HepG2 (cell line): ENCODE data around the gene CCL24. TPM values are rescaled to one million over a fixed set of nuclear protein-coding genes. Genes with fewer than 3 reads are reported as not detected.

ENCODE experiments used
- ATAC-seq: fragments of 200-7000 bp; cut with Tn5 transposase; 3 replicates; pipeline ENCODE4 v1.9.1; 2020; ENCODE audit warnings: mild to moderate bottlenecking, moderate library complexity
- BruUV-seq: library from RNA; stranded (reverse); fragments of 400-500 nt; replicated peaks from 2 replicates; lab custom pipeline; 2021; lab: Mats Ljungman, UMichigan
- CTCF ChIA-PET: fragments of 300-600 bp; formaldehyde crosslinking; extraction: SDS; loops from one replicate; lab custom pipeline; 2021; ENCODE audit warnings: low total read pairs, inconsistent platforms, low intra/inter-chr PET ratio; lab: Yijun Ruan, JAX
- POLR2A ChIA-PET: fragments of 350-600 bp; sonication (Branson Sonifier 250); formaldehyde crosslinking; loops from one replicate; lab custom pipeline; 2020; ENCODE audit warnings: antibody characterized with exemption, inconsistent platforms; lab: Yijun Ruan, JAX
- DNase-seq: peaks from one replicate; pipeline ENCODE4 v3.0.0-alpha.2; 2015; ENCODE audit warnings: low spot score
- FAIRE-seq: peaks from 3 replicates; lab custom pipeline; 2011; peaks lifted over from hg19 to GRCh38; lab: Jason Lieb, UNC
- H2AFZ ChIP-seq: one replicate; pipeline ENCODE4 v1.6.1; 2011; ENCODE audit warnings: low read length, inconsistent platforms
- H3K27ac ChIP-seq: fragments of 300-600 bp; 3 replicates; pipeline ENCODE4 v1.8.0; 2011; ENCODE audit warnings: mixed run types, mild to moderate bottlenecking, mixed read lengths, low read length, inconsistent platforms; ENCODE audit not compliant: insufficient read depth; ENCODE audit errors: extremely low read length
- H3K27me3 ChIP-seq, 2 experiments: fragments of 200-600 bp in 1 of 2; 2 replicates in 1 of 2; 3 replicates in 1 of 2; pipeline versions ENCODE4 v1.6.0 to v1.8.0; 2011; ENCODE audit warnings: low read length in 2 of 2, mild to moderate bottlenecking in 2 of 2, moderate library complexity in 2 of 2, inconsistent platforms in 1 of 2; ENCODE audit not compliant: insufficient read depth in 2 of 2, control insufficient read depth in 1 of 2
- H3K36me3 ChIP-seq, 2 experiments: fragments of 200-600 bp in 1 of 2; replicated peaks in 1 of 2; 2 replicates in 1 of 2; 3 replicates in 1 of 2; pipeline versions ENCODE4 v1.5.1 to v1.8.0; 2011; ENCODE audit warnings: low read length in 2 of 2, inconsistent platforms in 1 of 2; ENCODE audit not compliant: insufficient read depth in 2 of 2, control insufficient read depth in 1 of 2
- H3K4me1 ChIP-seq: 2 replicates; pipeline ENCODE4 v1.5.1; 2012; ENCODE audit warnings: low read length, inconsistent platforms; ENCODE audit not compliant: insufficient read depth
- H3K4me2 ChIP-seq: 2 replicates; pipeline ENCODE4 v1.6.0; 2011; ENCODE audit warnings: low read depth, low read length, inconsistent platforms
- H3K4me3 ChIP-seq, 3 experiments: fragments of 200-600 bp in 1 of 3; sonication (generic), shearing (Covaris generic) in 1 of 3; replicated peaks in 1 of 3; 2 replicates each; pipeline ENCODE4 v1.5.1; 2011 to 2016; ENCODE audit warnings: low read length in 3 of 3, inconsistent platforms in 2 of 3, low read depth in 2 of 3, mild to moderate bottlenecking in 2 of 3, control low read depth in 1 of 3, mixed read lengths in 1 of 3; ENCODE audit not compliant: insufficient read depth in 1 of 3
- H3K79me2 ChIP-seq: one replicate; pipeline ENCODE4 v1.6.1; 2011; ENCODE audit warnings: low read length, inconsistent platforms; ENCODE audit not compliant: insufficient read depth
- H3K9ac ChIP-seq: 2 replicates; pipeline ENCODE4 v1.6.0; 2011; ENCODE audit warnings: mild to moderate bottlenecking, low read depth, low read length, inconsistent platforms; ENCODE audit not compliant: insufficient read depth
- H3K9me3 ChIP-seq: 2 replicates; pipeline ENCODE4 v1.5.1; 2012; ENCODE audit warnings: mild to moderate bottlenecking, low read length
- H4K20me1 ChIP-seq: 2 replicates; pipeline ENCODE4 v1.6.0; 2011; ENCODE audit warnings: inconsistent platforms, mild to moderate bottlenecking, low read length, moderate library complexity; ENCODE audit not compliant: insufficient read depth
- ARNT2 ChIP-seq: sonication (generic); formaldehyde crosslinking; IDR thresholded peaks from 2 replicates; pipeline ENCODE4 v1.8.0; 2022; ENCODE audit warnings: mild to moderate bottlenecking, low read depth, missing genetic modification reagents, moderate library complexity
- ATRX ChIP-seq: sonication (generic); formaldehyde crosslinking; IDR thresholded peaks from 2 replicates; pipeline ENCODE4 v1.4.0; 2020; ENCODE audit warnings: missing genetic modification reagents, borderline replicate concordance
- BHLHE40 ChIP-seq: IDR thresholded peaks from 2 replicates; pipeline ENCODE4 v1.6.1; 2011; ENCODE audit warnings: low read length, improper control_type of control experiment
- CBX5 ChIP-seq: sonication (generic); formaldehyde crosslinking; IDR thresholded peaks from 2 replicates; pipeline ENCODE4 v1.4.0; 2020; ENCODE audit warnings: missing genetic modification reagents, borderline replicate concordance
- DBP ChIP-seq: sonication (generic); formaldehyde crosslinking; IDR thresholded peaks from 2 replicates; pipeline ENCODE4 v1.4.0; 2020; ENCODE audit warnings: missing genetic modification reagents; ENCODE audit errors: not compliant biosample characterization
- DNMT3B ChIP-seq: conservative IDR thresholded peaks from 2 replicates; pipeline ENCODE4 v1.6.1; 2016; ENCODE audit warnings: missing biosample characterization, control low read depth
- FOXK1 ChIP-seq: sonication (generic); formaldehyde crosslinking; IDR thresholded peaks from 2 replicates; pipeline ENCODE4 v1.4.0; 2020; ENCODE audit warnings: low read depth, missing genetic modification reagents, borderline replicate concordance
- GRHL1 ChIP-seq: sonication (generic); formaldehyde crosslinking; conservative IDR thresholded peaks from 2 replicates; pipeline ENCODE4 v1.8.0; 2022; ENCODE audit warnings: missing genetic modification reagents
- HDAC2 ChIP-seq: sonication (generic); formaldehyde crosslinking; IDR thresholded peaks from 2 replicates; pipeline ENCODE4 v1.4.0; 2020; ENCODE audit warnings: missing genetic modification reagents
- ISX ChIP-seq: sonication (generic); formaldehyde crosslinking; conservative IDR thresholded peaks from 2 replicates; pipeline ENCODE4 v1.5.0; 2020; ENCODE audit warnings: missing genetic modification reagents
- KAT2B ChIP-seq: fragments of 150-350 bp; IDR thresholded peaks from 2 replicates; pipeline ENCODE4 v1.6.1; 2014; ENCODE audit warnings: low read depth, low read length, borderline replicate concordance
- KDM1A ChIP-seq: IDR thresholded peaks from 2 replicates; pipeline ENCODE4 v1.6.1; 2016; ENCODE audit warnings: missing compliant biosample characterization
- KDM5A ChIP-seq: fragments of 200-600 bp; sonication (generic); IDR thresholded peaks from 2 replicates; pipeline ENCODE4 v1.7.0; 2018; ENCODE audit warnings: antibody characterized with exemption, mild to moderate bottlenecking, low read length, borderline replicate concordance
- MAX ChIP-seq: IDR thresholded peaks from 2 replicates; pipeline ENCODE4 v1.6.1; 2012; ENCODE audit warnings: inconsistent platforms
- NCOA1 ChIP-seq: sonication (generic); formaldehyde crosslinking; IDR thresholded peaks from 2 replicates; pipeline ENCODE4 v1.9.0; 2021; ENCODE audit warnings: missing genetic modification reagents
- REPIN1 ChIP-seq: sonication (generic); formaldehyde crosslinking; IDR thresholded peaks from 2 replicates; pipeline ENCODE4 v1.8.0; 2022; ENCODE audit warnings: missing genetic modification reagents, low read depth, mild to moderate bottlenecking, borderline replicate concordance
- ZBTB25 ChIP-seq: IDR thresholded peaks from 2 replicates; pipeline ENCODE4 v1.6.1; 2018; ENCODE audit warnings: missing genetic modification reagents
- ZKSCAN8 ChIP-seq: IDR thresholded peaks from 2 replicates; pipeline ENCODE4 v1.6.1; 2016; ENCODE audit warnings: borderline replicate concordance, missing genetic modification reagents, missing compliant biosample characterization
- ZMYM2 ChIP-seq: sonication (generic); formaldehyde crosslinking; IDR thresholded peaks from 2 replicates; pipeline ENCODE4 v1.8.0; 2022; ENCODE audit warnings: mild to moderate bottlenecking, missing genetic modification reagents
- ZNF720 ChIP-seq: sonication (generic); formaldehyde crosslinking; IDR thresholded peaks from 2 replicates; pipeline ENCODE4 v1.4.0; 2020; ENCODE audit warnings: missing genetic modification reagents
- WGBS: methylation state at CpG from one replicate; pipeline ENCODE4 v1.1.6; 2017; ENCODE audit warnings: low lambda C conversion rate; 5-methylcytosine and 5-hydroxymethylcytosine counted together
- in situ Hi-C: cut with HindIII; loops from 2 replicates; pipeline ENCODE4 v1.10.0; 2017; ENCODE audit warnings: low pct_unique_long_range_greater_than_20kb; ENCODE audit not compliant: extremely low pct_ligation_motif_present
- intact Hi-C: fragments of 100-400 bp; cut with micrococcal nuclease; formaldehyde crosslinking; loops from one replicate; pipeline ENCODE4 v1.10.0; 2022; ENCODE audit not compliant: unreplicated experiment
- polyA plus RNA-seq, 8 experiments: library from polyadenylated mRNA; depleted of rRNA in 3 of 8; stranded (reverse) in 7 of 8; unstranded in 1 of 8; fragments of >200 nt; fragmentation: Illumina TruSeq in 4 of 8; extraction: Trizol in 4 of 8; gene quantifications; 2 replicates each; pipeline versions ENCODE4 v1.2.1 to v1.2.3, GENCODE V29; 2011 to 2016; ENCODE audit warnings: low read depth in 4 of 8, missing spikeins in 1 of 8, mixed read lengths in 1 of 8; ENCODE audit not compliant: insufficient read depth in 1 of 8
- total RNA-seq, 5 experiments: library from RNA; depleted of rRNA; stranded (reverse); fragments of >200 nt; fragmentation: Illumina TruSeq; extraction: Trizol; gene quantifications; 2 replicates each; pipeline ENCODE4 v1.2.3, GENCODE V29; 2016; ENCODE audit warnings: low read depth in 1 of 5

The CCL24 gene
- total and polyA plus RNA-seq, 2 of the 13 experiments (the other 11 are each of a cell fraction or from before 2014, with no cell fraction given) = not detected

GRCh38 chr7:75850235-75850634 is 36.6 kb upstream of the CCL24 start (continued):
- TF ChIP-seq FOXK1 (CRISPR knock-in tag) (no peak), DNMT3B (CRISPR knock-in tag) (no peak), ISX (no peak), KDM1A (CRISPR knock-in tag) (no peak), KDM5A (no peak), REPIN1 (CRISPR knock-in tag) (no peak)

GRCh38 chr7:75849573-75849972 is 36.0 kb upstream of the CCL24 start:
- Histone ChIP-seq H3K79me2 (no peaks in the 10 kb centered on the region), H3K4me3 (no peak overlapping the region), H3K4me2 (no peak overlapping the region), H3K4me1 (peaks cover 22% of the 10 kb centered on the region), H2AFZ (no peak overlapping the region), H3K9me3 (no peaks in the 10 kb centered on the region), H3K9ac (no peak overlapping the region), H3K36me3 (no peaks in the 10 kb centered on the region), H4K20me1 (no peaks in the 10 kb centered on the region), H3K27ac (no peak overlapping the region), H3K27me3 (no peaks in the 10 kb centered on the region)
- FAIRE-seq = no peak
- TF ChIP-seq ARNT2 (CRISPR knock-in tag) (no peak), BHLHE40 (no peak), ZMYM2 (CRISPR knock-in tag) (no peak), KAT2B (no peak), ZKSCAN8 (no peak), HDAC2 (no peak), MAX (no peak), ATRX (no peak), ZNF720 (no peak), NCOA1 (CRISPR knock-in tag) (no peak), CBX5 (CRISPR knock-in tag) (no peak), DBP (CRISPR knock-in tag) (no peak), ZBTB25 (CRISPR knock-in tag) (no peak), GRHL1 (CRISPR knock-in tag) (no peak)
- intact Hi-C loops (no loop called here), in situ Hi-C loops (no loop called here)
- WGBS = 46% methylated on average over 3 of the region's 3 CpGs
- DNase-seq = no peak
- no TSS peak for BruUV-seq
- POLR2A ChIA-PET = no interaction called here
- no peak for ATAC-seq
- CTCF ChIA-PET = no interaction called here
